GM12892 (cell line): ENCODE measurements around the gene ARHGEF16.

ENCODE experiments used
- POLR2A ChIP-seq: IDR thresholded peaks from 2 replicates; pipeline ENCODE4 v1.6.1; 2011; ENCODE audit warnings: low read depth, low read length, control low read depth
- POLR2AphosphoS5 ChIP-seq: IDR thresholded peaks from 2 replicates; pipeline ENCODE4 v1.6.1; 2011; ENCODE audit warnings: low read depth, low read length, control low read depth

- TF ChIP-seq POLR2A (no peak), POLR2AphosphoS5 (no peak)
Measured at GRCh38 chr1:3433596-3434320, 20.7 kb upstream of the ARHGEF16 start.
